Loucy (cell line): ENCODE measurements around the gene FNDC11.

ENCODE experiments used
- H2AFZ ChIP-seq: fragments of 200-600 bp; sonication (generic); 2 replicates; pipeline ENCODE4 v1.6.0; 2016; ENCODE audit warnings: antibody characterized with exemption, mild to moderate bottlenecking, low read length, moderate library complexity
- H3F3A ChIP-seq: fragments of 200-600 bp; 2 replicates; pipeline ENCODE4 v1.6.0; 2016; ENCODE audit warnings: antibody characterized with exemption, low read depth, mild to moderate bottlenecking
- H3K27me3 ChIP-seq: fragments of 200-600 bp; sonication (generic); 2 replicates; pipeline ENCODE4 v1.6.1; 2014; ENCODE audit warnings: low read length, mild to moderate bottlenecking; ENCODE audit not compliant: insufficient read depth, poor library complexity, severe bottlenecking
- H3K36me3 ChIP-seq: fragments of 200-600 bp; sonication (generic); 2 replicates; pipeline ENCODE4 v1.6.1; 2016; ENCODE audit warnings: low read length; ENCODE audit not compliant: insufficient read depth
- H3K4me1 ChIP-seq: fragments of 200-600 bp; sonication (generic); 2 replicates; pipeline ENCODE4 v1.5.1; 2014; ENCODE audit warnings: low read length, mild to moderate bottlenecking; ENCODE audit not compliant: insufficient read depth, poor library complexity, severe bottlenecking
- H3K4me2 ChIP-seq: fragments of 200-600 bp; sonication (generic); 2 replicates; pipeline ENCODE4 v1.6.0; 2014; ENCODE audit warnings: antibody characterized with exemption, low read length, low read depth, mild to moderate bottlenecking; ENCODE audit not compliant: poor library complexity, severe bottlenecking
- H3K4me3 ChIP-seq: fragments of 200-600 bp; sonication (generic); 2 replicates; pipeline ENCODE4 v1.5.1; 2014; ENCODE audit warnings: low read length, mild to moderate bottlenecking, mixed read lengths; ENCODE audit not compliant: poor library complexity, severe bottlenecking
- H3K79me2 ChIP-seq: fragments of 200-600 bp; sonication (generic); 2 replicates; pipeline ENCODE4 v1.6.1; 2014; ENCODE audit warnings: low read length; ENCODE audit not compliant: insufficient read depth
- H3K9ac ChIP-seq: fragments of 200-600 bp; sonication (generic); 2 replicates; pipeline ENCODE4 v1.6.0; 2014; ENCODE audit warnings: mild to moderate bottlenecking, low read depth, low read length, moderate library complexity; ENCODE audit not compliant: poor library complexity, severe bottlenecking
- H3K9me2 ChIP-seq: fragments of 200-600 bp; sonication (generic); replicated peaks from 2 replicates; pipeline ENCODE4 v1.6.1; 2016; ENCODE audit warnings: low read depth, low read length, mixed read lengths
- H3K9me3 ChIP-seq: fragments of 200-600 bp; sonication (generic); 2 replicates; pipeline ENCODE4 v1.6.1; 2014; ENCODE audit warnings: mild to moderate bottlenecking, antibody characterized with exemption, low read length, low read depth; ENCODE audit not compliant: insufficient read depth
- H4K20me1 ChIP-seq: fragments of 200-600 bp; sonication (generic); 2 replicates; pipeline ENCODE4 v1.6.0; 2014; ENCODE audit warnings: antibody characterized with exemption, low read length, mild to moderate bottlenecking; ENCODE audit not compliant: insufficient read depth, poor library complexity, severe bottlenecking
- EZH2phosphoT487 ChIP-seq: fragments of 200-600 bp; IDR thresholded peaks from 2 replicates; pipeline ENCODE4 v1.6.1; 2018; ENCODE audit warnings: antibody characterized with exemption, mild to moderate bottlenecking, moderate library complexity, borderline replicate concordance
- TF ChIP-seq, protein P1 (sequence below): fragments of 200-600 bp; sonication (generic); conservative IDR thresholded peaks from 2 replicates; pipeline ENCODE4 v1.5.1; 2014; ENCODE audit warnings: mild to moderate bottlenecking, antibody characterized with exemption, low read length

Gene FNDC11

DNA sequence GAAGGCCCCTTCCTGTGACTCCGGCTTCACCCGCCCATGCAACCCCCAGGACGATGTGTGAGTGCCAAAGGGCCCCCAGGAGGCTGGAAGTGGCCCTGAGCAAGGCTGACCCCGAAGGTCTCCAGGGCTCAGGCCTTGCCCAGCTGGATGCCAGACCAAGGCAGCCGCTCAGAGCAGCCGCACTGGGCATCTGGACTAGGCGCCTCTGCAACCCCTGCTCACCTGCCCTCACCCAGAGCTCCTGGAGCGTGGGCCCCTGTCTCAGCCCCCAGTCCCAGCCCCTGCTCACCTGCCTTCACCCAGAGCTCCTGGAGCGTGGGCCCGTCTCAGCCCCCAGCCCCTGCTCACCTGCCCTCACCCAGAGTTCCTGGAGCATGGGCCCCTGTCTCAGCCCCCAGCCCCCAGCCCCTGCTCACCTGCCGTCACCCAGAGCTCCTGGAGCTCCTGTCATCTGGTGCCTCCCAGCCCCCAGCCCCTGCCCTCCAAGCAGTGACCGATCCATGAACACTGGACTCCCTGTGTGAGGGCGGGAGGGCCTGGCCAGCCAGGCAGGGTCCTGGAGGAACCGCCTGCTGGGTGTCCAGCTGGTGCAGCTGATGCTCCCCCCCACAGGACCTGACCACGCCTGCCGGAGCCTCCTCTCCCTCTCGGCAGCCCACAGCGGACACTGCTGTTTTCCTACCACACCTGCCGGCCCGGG, 7.6 kb upstream of the FNDC11 start:
- H3K9ac ChIP-seq, result no peak overlapping the region
- no peaks in the 10 kb centered on the region for H3K9me2 ChIP-seq
- H2AFZ ChIP-seq, result no peak overlapping the region
- H3K4me3 ChIP-seq, result no peak overlapping the region
- H3K4me2 ChIP-seq, result no peak overlapping the region
- no peaks in the 10 kb centered on the region for H3K36me3 ChIP-seq
- H3K79me2 ChIP-seq, result no peaks in the 10 kb centered on the region
- peaks cover 5% of the 10 kb centered on the region for H3K4me1 ChIP-seq
- no peak for TF ChIP-seq EZH2phosphoT487
- TF ChIP-seq, protein P1, sequence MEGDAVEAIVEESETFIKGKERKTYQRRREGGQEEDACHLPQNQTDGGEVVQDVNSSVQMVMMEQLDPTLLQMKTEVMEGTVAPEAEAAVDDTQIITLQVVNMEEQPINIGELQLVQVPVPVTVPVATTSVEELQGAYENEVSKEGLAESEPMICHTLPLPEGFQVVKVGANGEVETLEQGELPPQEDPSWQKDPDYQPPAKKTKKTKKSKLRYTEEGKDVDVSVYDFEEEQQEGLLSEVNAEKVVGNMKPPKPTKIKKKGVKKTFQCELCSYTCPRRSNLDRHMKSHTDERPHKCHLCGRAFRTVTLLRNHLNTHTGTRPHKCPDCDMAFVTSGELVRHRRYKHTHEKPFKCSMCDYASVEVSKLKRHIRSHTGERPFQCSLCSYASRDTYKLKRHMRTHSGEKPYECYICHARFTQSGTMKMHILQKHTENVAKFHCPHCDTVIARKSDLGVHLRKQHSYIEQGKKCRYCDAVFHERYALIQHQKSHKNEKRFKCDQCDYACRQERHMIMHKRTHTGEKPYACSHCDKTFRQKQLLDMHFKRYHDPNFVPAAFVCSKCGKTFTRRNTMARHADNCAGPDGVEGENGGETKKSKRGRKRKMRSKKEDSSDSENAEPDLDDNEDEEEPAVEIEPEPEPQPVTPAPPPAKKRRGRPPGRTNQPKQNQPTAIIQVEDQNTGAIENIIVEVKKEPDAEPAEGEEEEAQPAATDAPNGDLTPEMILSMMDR, result no peak
- no peaks in the 10 kb centered on the region for H4K20me1 ChIP-seq
- no peaks in the 10 kb centered on the region for H3F3A ChIP-seq
- H3K27me3 ChIP-seq, result no peaks in the 10 kb centered on the region
- no peaks in the 10 kb centered on the region for H3K9me3 ChIP-seq

DNA sequence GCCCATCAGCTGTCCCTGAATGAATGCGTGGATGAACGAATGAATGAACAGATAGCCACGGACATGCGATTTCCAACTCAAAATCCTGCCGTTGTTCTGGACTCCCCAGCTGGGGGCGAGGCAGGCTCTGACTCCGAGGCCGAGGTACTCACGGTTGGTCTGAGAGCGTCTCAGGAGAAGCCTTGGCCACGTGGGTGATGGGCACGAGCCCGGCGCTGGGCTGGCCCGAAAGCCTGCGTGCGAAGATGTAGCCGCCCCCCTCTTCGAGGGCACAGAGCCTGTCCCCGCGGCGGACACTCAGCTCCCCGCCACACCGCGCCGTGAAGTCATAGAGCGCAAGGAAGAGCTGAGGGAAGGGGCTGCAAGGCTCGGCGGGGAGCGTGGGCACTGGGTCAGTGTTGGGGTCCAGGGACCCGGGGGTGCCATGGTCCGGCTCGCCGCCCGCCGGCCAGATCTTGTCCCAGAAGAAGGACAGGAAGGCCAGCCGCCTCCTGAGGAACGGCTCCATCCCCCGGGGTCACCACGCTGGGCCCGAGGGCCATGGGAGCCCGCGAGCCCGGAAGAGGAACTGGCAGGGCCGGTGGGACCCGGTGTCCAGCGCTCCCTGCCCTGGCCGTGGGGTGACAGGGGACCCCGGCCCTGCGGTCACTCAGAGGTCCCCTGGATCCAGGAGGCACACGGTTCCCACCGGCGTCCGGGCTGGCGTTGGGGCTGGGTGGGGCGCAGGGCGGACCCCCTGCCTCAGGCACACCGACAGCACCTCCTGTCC, 6.8 kb upstream of the FNDC11 start:
- H3K36me3 ChIP-seq, result no peaks in the 10 kb centered on the region
- no peak overlapping the region for H3K9ac ChIP-seq
- no peak overlapping the region for H2AFZ ChIP-seq
- no peak overlapping the region for H3K4me3 ChIP-seq
- H3K79me2 ChIP-seq, result no peaks in the 10 kb centered on the region
- no peak overlapping the region for H3K4me2 ChIP-seq
- no peaks in the 10 kb centered on the region for H3K9me2 ChIP-seq
- H3F3A ChIP-seq, result no peaks in the 10 kb centered on the region
- H3K4me1 ChIP-seq, result peaks cover 8% of the 10 kb centered on the region
- no peak for TF ChIP-seq EZH2phosphoT487
- no peaks in the 10 kb centered on the region for H3K9me3 ChIP-seq
- no peaks in the 10 kb centered on the region for H4K20me1 ChIP-seq
- H3K27me3 ChIP-seq, result no peaks in the 10 kb centered on the region

GRCh38 chr20:63547725-63548480, 6.1 kb upstream of the FNDC11 start, which contains the start of gene SRMS:
Gene SRMS, minus strand, starts transcription at chr20:63547749. Its CDS starts 286 bp downstream, at chr20:63547463.
- H3F3A ChIP-seq, result no peaks in the 10 kb centered on the region
- no peak for TF ChIP-seq EZH2phosphoT487
- TF ChIP-seq, protein P1, result no peak
- no peaks in the 10 kb centered on the region for H3K9me2 ChIP-seq
- H3K36me3 ChIP-seq, result no peaks in the 10 kb centered on the region
- no peaks in the 10 kb centered on the region for H3K79me2 ChIP-seq
- no peaks in the 10 kb centered on the region for H3K27me3 ChIP-seq
- H4K20me1 ChIP-seq, result no peaks in the 10 kb centered on the region
- H2AFZ ChIP-seq, result no peak within 1 kb of the TSS
- no peak within 1 kb of the TSS for H3K4me2 ChIP-seq
- no peak within 1 kb of the TSS for H3K9ac ChIP-seq
- H3K4me3 ChIP-seq, result no peak within 1 kb of the TSS
- no peaks in the 10 kb centered on the region for H3K9me3 ChIP-seq
- H3K4me1 ChIP-seq, result peaks cover 16% of the 10 kb centered on the region
